Ascending aorta (tissue), 2 donors: Measurements from ENCODE around the gene IL1A. TPM values are rescaled to one million over a fixed set of nuclear protein-coding genes. Genes with fewer than 3 reads are reported as not detected.

Experiments used
- DNase-seq, 2 donors: peaks; one replicate each; pipeline ENCODE4 v3.0.0-alpha.2; 2019; ENCODE audit warnings: low spot score in 2 of 2
- H3K27ac ChIP-seq, 2 donors: fragments of 200-600 bp; sonication (generic); one replicate each; pipeline ENCODE4 v1.5.1; 2016 to 2017; ENCODE audit warnings: mild to moderate bottlenecking in 1 of 2
- H3K27me3 ChIP-seq: fragments of 200-600 bp; sonication (generic); one replicate; pipeline ENCODE4 v1.5.1; 2017
- H3K36me3 ChIP-seq, 2 donors: fragments of 200-600 bp; sonication (generic); one replicate each; pipeline ENCODE4 v1.5.1; 2016
- H3K4me1 ChIP-seq, 2 donors: fragments of 200-600 bp; sonication (generic); one replicate each; pipeline ENCODE4 v1.5.1; 2016 to 2017; ENCODE audit warnings: mild to moderate bottlenecking in 1 of 2
- H3K4me3 ChIP-seq, 2 donors: fragments of 200-600 bp; sonication (generic); one replicate each; pipeline ENCODE4 v1.5.1; 2016 to 2017; ENCODE audit warnings: mild to moderate bottlenecking in 1 of 2
- H3K9me3 ChIP-seq, 2 donors: fragments of 200-600 bp; sonication (generic); one replicate each; pipeline ENCODE4 v1.5.1; 2016
- CTCF ChIP-seq, 3 experiments: fragments of 200-600 bp in 2 of 3; fragments of 450-650 bp in 1 of 3; sonication (generic) in 2 of 3; IDR thresholded peaks; one replicate each; pipeline ENCODE4 v1.5.1; 2016 to 2019; ENCODE audit warnings: antibody characterized with exemption in 3 of 3, mild to moderate bottlenecking in 1 of 3, moderate library complexity in 1 of 3
- intact Hi-C: fragments of 100-400 bp; cut with DNase I; formaldehyde crosslinking; loops from one replicate; pipeline ENCODE4 v1.15.1; 2023
- total RNA-seq: library from RNA; depleted of rRNA; stranded (reverse); fragments of >200 nt; gene quantifications from one replicate; pipeline ENCODE4 v1.1.0, GENCODE V29; 2016

The IL1A gene
- total RNA-seq, 1 donor from 2014 or later = not detected

GRCh38 chr2:112820343-112820742 is 36.0 kb upstream of the IL1A start:
- Histone ChIP-seq H3K27me3 (no peaks in the 10 kb centered on the region), H3K4me3 (no peak overlapping the region), H3K27ac (no peak overlapping the region)

GRCh38 chr2:112819081-112819480 is 34.8 kb upstream of the IL1A start:
- TF ChIP-seq CTCF (IDR thresholded peaks at IDR 0.05) = no peak
- no peaks in the 10 kb centered on the region for H3K9me3 ChIP-seq
- no peak overlapping the region for H3K27ac ChIP-seq
- H3K27me3 ChIP-seq = no peaks in the 10 kb centered on the region
- no peak for DNase-seq
- H3K36me3 ChIP-seq = no peaks in the 10 kb centered on the region
- intact Hi-C loops = no loop called here
- no peaks in the 10 kb centered on the region for H3K4me1 ChIP-seq
- H3K4me3 ChIP-seq = no peak overlapping the region

More at GRCh38 chr2:112820343-112820742, 36.0 kb upstream of the IL1A start:
- Histone ChIP-seq H3K4me1 (no peaks in the 10 kb centered on the region), H3K36me3 (no peaks in the 10 kb centered on the region), H3K9me3 (no peaks in the 10 kb centered on the region)
- no peak for TF ChIP-seq CTCF (IDR thresholded peaks at IDR 0.05)
- no peak for DNase-seq
- intact Hi-C loops = no loop called here

GRCh38 chr2:112818094-112818902 is 34.0 kb upstream of the IL1A start:
- intact Hi-C loops = no loop called here
- Histone ChIP-seq H3K36me3 (no peaks in the 10 kb centered on the region), H3K4me1 (no peaks in the 10 kb centered on the region), H3K4me3 (no peak overlapping the region), H3K27ac (no peak overlapping the region), H3K9me3 (no peaks in the 10 kb centered on the region), H3K27me3 (no peaks in the 10 kb centered on the region)
- no peak for DNase-seq
- no peak for TF ChIP-seq CTCF (IDR thresholded peaks at IDR 0.05)

GRCh38 chr2:112817082-112817689 is 32.9 kb upstream of the IL1A start:
- H3K4me3 ChIP-seq = no peak overlapping the region
- H3K9me3 ChIP-seq = no peaks in the 10 kb centered on the region
- no peaks in the 10 kb centered on the region for H3K4me1 ChIP-seq
- no peaks in the 10 kb centered on the region for H3K27me3 ChIP-seq
- DNase-seq = no peak
- H3K36me3 ChIP-seq = no peaks in the 10 kb centered on the region
- no peak for TF ChIP-seq CTCF (IDR thresholded peaks at IDR 0.05)
- intact Hi-C loops = no loop called here
- no peak overlapping the region for H3K27ac ChIP-seq

GRCh38 chr2:112814278-112814677 is 30.0 kb upstream of the IL1A start:
- Histone ChIP-seq H3K4me1 (no peaks in the 10 kb centered on the region), H3K36me3 (no peaks in the 10 kb centered on the region), H3K27ac (no peak overlapping the region), H3K4me3 (no peak overlapping the region), H3K27me3 (no peaks in the 10 kb centered on the region), H3K9me3 (no peaks in the 10 kb centered on the region)
- intact Hi-C loops = no loop called here
- no peak for TF ChIP-seq CTCF (IDR thresholded peaks at IDR 0.05)
- DNase-seq = no peak
